Loucy (cell line): ENCODE results near the gene ARHGAP24.

Experiments
- H2AFZ ChIP-seq: fragments of 200-600 bp; sonication (generic); 2 replicates; pipeline ENCODE4 v1.6.0; 2016; ENCODE audit warnings: antibody characterized with exemption, mild to moderate bottlenecking, low read length, moderate library complexity
- H3F3A ChIP-seq: fragments of 200-600 bp; 2 replicates; pipeline ENCODE4 v1.6.0; 2016; ENCODE audit warnings: antibody characterized with exemption, low read depth, mild to moderate bottlenecking
- H3K27me3 ChIP-seq: fragments of 200-600 bp; sonication (generic); 2 replicates; pipeline ENCODE4 v1.6.1; 2014; ENCODE audit warnings: low read length, mild to moderate bottlenecking; ENCODE audit not compliant: insufficient read depth, poor library complexity, severe bottlenecking
- H3K36me3 ChIP-seq: fragments of 200-600 bp; sonication (generic); 2 replicates; pipeline ENCODE4 v1.6.1; 2016; ENCODE audit warnings: low read length; ENCODE audit not compliant: insufficient read depth
- H3K4me1 ChIP-seq: fragments of 200-600 bp; sonication (generic); 2 replicates; pipeline ENCODE4 v1.5.1; 2014; ENCODE audit warnings: low read length, mild to moderate bottlenecking; ENCODE audit not compliant: insufficient read depth, poor library complexity, severe bottlenecking
- H3K4me2 ChIP-seq: fragments of 200-600 bp; sonication (generic); 2 replicates; pipeline ENCODE4 v1.6.0; 2014; ENCODE audit warnings: antibody characterized with exemption, low read length, low read depth, mild to moderate bottlenecking; ENCODE audit not compliant: poor library complexity, severe bottlenecking
- H3K4me3 ChIP-seq: fragments of 200-600 bp; sonication (generic); 2 replicates; pipeline ENCODE4 v1.5.1; 2014; ENCODE audit warnings: low read length, mild to moderate bottlenecking, mixed read lengths; ENCODE audit not compliant: poor library complexity, severe bottlenecking
- H3K79me2 ChIP-seq: fragments of 200-600 bp; sonication (generic); 2 replicates; pipeline ENCODE4 v1.6.1; 2014; ENCODE audit warnings: low read length; ENCODE audit not compliant: insufficient read depth
- H3K9ac ChIP-seq: fragments of 200-600 bp; sonication (generic); 2 replicates; pipeline ENCODE4 v1.6.0; 2014; ENCODE audit warnings: mild to moderate bottlenecking, low read depth, low read length, moderate library complexity; ENCODE audit not compliant: poor library complexity, severe bottlenecking
- H3K9me2 ChIP-seq: fragments of 200-600 bp; sonication (generic); replicated peaks from 2 replicates; pipeline ENCODE4 v1.6.1; 2016; ENCODE audit warnings: low read depth, low read length, mixed read lengths
- H3K9me3 ChIP-seq: fragments of 200-600 bp; sonication (generic); 2 replicates; pipeline ENCODE4 v1.6.1; 2014; ENCODE audit warnings: mild to moderate bottlenecking, antibody characterized with exemption, low read length, low read depth; ENCODE audit not compliant: insufficient read depth
- H4K20me1 ChIP-seq: fragments of 200-600 bp; sonication (generic); 2 replicates; pipeline ENCODE4 v1.6.0; 2014; ENCODE audit warnings: antibody characterized with exemption, low read length, mild to moderate bottlenecking; ENCODE audit not compliant: insufficient read depth, poor library complexity, severe bottlenecking
- EZH2phosphoT487 ChIP-seq: fragments of 200-600 bp; IDR thresholded peaks from 2 replicates; pipeline ENCODE4 v1.6.1; 2018; ENCODE audit warnings: antibody characterized with exemption, mild to moderate bottlenecking, moderate library complexity, borderline replicate concordance
- TF ChIP-seq, protein P1 (sequence below): fragments of 200-600 bp; sonication (generic); conservative IDR thresholded peaks from 2 replicates; pipeline ENCODE4 v1.5.1; 2014; ENCODE audit warnings: mild to moderate bottlenecking, antibody characterized with exemption, low read length

ARHGAP24 gene

GRCh38 chr4:85747882-85748491 is 273.0 kb downstream of the ARHGAP24 start:
- H3K4me3 ChIP-seq, result no peak overlapping the region
- H3K9ac ChIP-seq, result no peak overlapping the region
- H3K9me2 ChIP-seq, result no peaks in the 10 kb centered on the region
- TF ChIP-seq EZH2phosphoT487, result no peak
- TF ChIP-seq, protein P1, sequence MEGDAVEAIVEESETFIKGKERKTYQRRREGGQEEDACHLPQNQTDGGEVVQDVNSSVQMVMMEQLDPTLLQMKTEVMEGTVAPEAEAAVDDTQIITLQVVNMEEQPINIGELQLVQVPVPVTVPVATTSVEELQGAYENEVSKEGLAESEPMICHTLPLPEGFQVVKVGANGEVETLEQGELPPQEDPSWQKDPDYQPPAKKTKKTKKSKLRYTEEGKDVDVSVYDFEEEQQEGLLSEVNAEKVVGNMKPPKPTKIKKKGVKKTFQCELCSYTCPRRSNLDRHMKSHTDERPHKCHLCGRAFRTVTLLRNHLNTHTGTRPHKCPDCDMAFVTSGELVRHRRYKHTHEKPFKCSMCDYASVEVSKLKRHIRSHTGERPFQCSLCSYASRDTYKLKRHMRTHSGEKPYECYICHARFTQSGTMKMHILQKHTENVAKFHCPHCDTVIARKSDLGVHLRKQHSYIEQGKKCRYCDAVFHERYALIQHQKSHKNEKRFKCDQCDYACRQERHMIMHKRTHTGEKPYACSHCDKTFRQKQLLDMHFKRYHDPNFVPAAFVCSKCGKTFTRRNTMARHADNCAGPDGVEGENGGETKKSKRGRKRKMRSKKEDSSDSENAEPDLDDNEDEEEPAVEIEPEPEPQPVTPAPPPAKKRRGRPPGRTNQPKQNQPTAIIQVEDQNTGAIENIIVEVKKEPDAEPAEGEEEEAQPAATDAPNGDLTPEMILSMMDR, result peak; percentile 95
- H3K27me3 ChIP-seq, result no peaks in the 10 kb centered on the region
- no peaks in the 10 kb centered on the region for H3F3A ChIP-seq
- no peaks in the 10 kb centered on the region for H3K4me1 ChIP-seq
- no peaks in the 10 kb centered on the region for H3K9me3 ChIP-seq
- H3K79me2 ChIP-seq, result no peaks in the 10 kb centered on the region
- no peaks in the 10 kb centered on the region for H3K36me3 ChIP-seq
- no peaks in the 10 kb centered on the region for H4K20me1 ChIP-seq
- H3K4me2 ChIP-seq, result no peak overlapping the region
- no peak overlapping the region for H2AFZ ChIP-seq

DNA sequence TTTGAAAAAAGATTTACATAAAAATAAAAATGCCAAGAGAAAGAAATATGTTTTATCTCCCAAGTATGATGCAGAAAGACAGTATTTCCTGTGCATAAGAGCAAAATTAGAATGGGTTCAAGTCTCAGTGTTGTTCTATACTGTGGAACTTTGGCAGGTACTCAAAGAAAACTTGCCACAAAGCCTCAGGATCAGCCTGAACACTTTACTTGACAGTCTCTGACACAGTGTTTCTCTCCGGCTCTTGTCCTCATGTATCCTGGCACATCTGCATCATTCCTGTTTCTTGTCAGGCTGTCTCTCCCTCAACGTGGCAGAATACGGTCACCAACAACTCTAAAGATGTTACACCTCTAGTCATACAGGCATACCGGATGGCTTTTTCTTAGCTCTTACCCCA is 273.7 kb downstream of the ARHGAP24 start:
- Histone ChIP-seq H3K9ac (no peak overlapping the region), H3K9me3 (no peaks in the 10 kb centered on the region), H3K9me2 (no peaks in the 10 kb centered on the region), H3K79me2 (no peaks in the 10 kb centered on the region), H3K36me3 (no peaks in the 10 kb centered on the region), H2AFZ (0 out of 2 replicates have a peak overlapping the region, but pooled peaks have one; percentile 12), H3K4me3 (no peak overlapping the region), H3K4me1 (no peaks in the 10 kb centered on the region), H4K20me1 (no peaks in the 10 kb centered on the region), H3F3A (no peaks in the 10 kb centered on the region), H3K4me2 (no peak overlapping the region), H3K27me3 (no peaks in the 10 kb centered on the region)
- TF ChIP-seq EZH2phosphoT487, result no peak
- TF ChIP-seq, protein P1, result no peak

GRCh38 chr4:85751866-85752265 is 276.9 kb downstream of the ARHGAP24 start:
- Histone ChIP-seq H3K27me3 (no peaks in the 10 kb centered on the region), H2AFZ (no peak overlapping the region), H3F3A (no peaks in the 10 kb centered on the region), H3K9me2 (no peaks in the 10 kb centered on the region), H3K9me3 (no peaks in the 10 kb centered on the region), H3K36me3 (no peaks in the 10 kb centered on the region), H3K4me2 (no peak overlapping the region), H3K79me2 (no peaks in the 10 kb centered on the region), H3K4me3 (no peak overlapping the region), H3K4me1 (no peaks in the 10 kb centered on the region), H4K20me1 (no peaks in the 10 kb centered on the region), H3K9ac (no peak overlapping the region)
- TF ChIP-seq, protein P1, result no peak
- no peak for TF ChIP-seq EZH2phosphoT487
